OCI-LY3 (cell line): Measurements from ENCODE around the gene KRTAP12-1.

ENCODE experiments used
- EZH2phosphoT487 ChIP-seq: fragments of 200-600 bp; shearing (Covaris generic); IDR thresholded peaks from 2 replicates; pipeline ENCODE4 v1.6.1; 2018; ENCODE audit warnings: antibody characterized with exemption, mixed run types, low read depth
- TF ChIP-seq, protein P1 (sequence below): fragments of 200-600, 300-600 bp; sonication (generic); IDR thresholded peaks from 2 replicates; pipeline ENCODE4 v1.5.1; 2014; ENCODE audit warnings: antibody characterized with exemption, low read length, low read depth

DNA sequence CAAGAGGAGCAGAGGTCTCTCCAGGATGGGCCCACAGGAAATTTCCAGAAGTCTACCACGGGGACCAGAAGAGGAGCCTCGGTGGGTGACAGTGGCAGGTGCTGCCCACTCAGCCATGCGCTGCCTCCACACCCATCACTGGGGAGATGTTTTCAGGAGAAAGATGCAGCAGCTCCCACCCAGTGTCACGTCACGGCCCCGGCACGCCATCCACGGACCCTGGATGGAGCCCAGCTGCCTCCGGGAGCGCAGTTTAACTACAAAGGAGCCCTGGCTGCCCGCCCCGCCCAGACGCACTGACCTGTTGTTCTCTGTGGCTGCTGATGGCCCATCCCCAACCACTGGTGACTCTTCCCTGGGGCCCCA lies 22.7 kb upstream of the KRTAP12-1 start:
- TF ChIP-seq, protein P1, sequence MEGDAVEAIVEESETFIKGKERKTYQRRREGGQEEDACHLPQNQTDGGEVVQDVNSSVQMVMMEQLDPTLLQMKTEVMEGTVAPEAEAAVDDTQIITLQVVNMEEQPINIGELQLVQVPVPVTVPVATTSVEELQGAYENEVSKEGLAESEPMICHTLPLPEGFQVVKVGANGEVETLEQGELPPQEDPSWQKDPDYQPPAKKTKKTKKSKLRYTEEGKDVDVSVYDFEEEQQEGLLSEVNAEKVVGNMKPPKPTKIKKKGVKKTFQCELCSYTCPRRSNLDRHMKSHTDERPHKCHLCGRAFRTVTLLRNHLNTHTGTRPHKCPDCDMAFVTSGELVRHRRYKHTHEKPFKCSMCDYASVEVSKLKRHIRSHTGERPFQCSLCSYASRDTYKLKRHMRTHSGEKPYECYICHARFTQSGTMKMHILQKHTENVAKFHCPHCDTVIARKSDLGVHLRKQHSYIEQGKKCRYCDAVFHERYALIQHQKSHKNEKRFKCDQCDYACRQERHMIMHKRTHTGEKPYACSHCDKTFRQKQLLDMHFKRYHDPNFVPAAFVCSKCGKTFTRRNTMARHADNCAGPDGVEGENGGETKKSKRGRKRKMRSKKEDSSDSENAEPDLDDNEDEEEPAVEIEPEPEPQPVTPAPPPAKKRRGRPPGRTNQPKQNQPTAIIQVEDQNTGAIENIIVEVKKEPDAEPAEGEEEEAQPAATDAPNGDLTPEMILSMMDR = no peak
- TF ChIP-seq EZH2phosphoT487 = no peak
